K562 (cell line): ENCODE data around the gene WWOX. TPM values are rescaled to one million over a fixed set of nuclear protein-coding genes. Genes with fewer than 3 reads are reported as not detected.

Experiments
- ATAC-seq: fragments of 200-7000 bp; cut with Tn5 transposase; 3 replicates; pipeline ENCODE4 v1.9.1; 2020; ENCODE audit warnings: moderate library complexity
- BruUV-seq: library from RNA; stranded (reverse); fragments of 400-500 nt; replicated peaks from 2 replicates; lab custom pipeline; 2021; lab: Mats Ljungman, UMichigan
- CTCF ChIA-PET: fragments of 300-600 bp; formaldehyde crosslinking; extraction: SDS; loops from one replicate; lab custom pipeline; 2021; ENCODE audit warnings: low intra/inter-chr PET ratio; lab: Yijun Ruan, JAX
- POLR2A ChIA-PET: fragments of 300-600, 350-650 bp; sonication (Branson Sonifier 250); formaldehyde crosslinking; extraction: SDS; loops from one replicate; lab custom pipeline; 2021; ENCODE audit warnings: antibody characterized with exemption, inconsistent platforms; lab: Yijun Ruan, JAX
- DNase-seq, 4 experiments: peaks; one replicate each; pipeline versions ENCODE4 v3.0.0 to v3.0.0-alpha.2; 2011 to 2018; ENCODE audit warnings: low spot score in 3 of 4, mixed read lengths in 3 of 4; ENCODE audit errors: extremely low read depth in 1 of 4
- FAIRE-seq: peaks from 2 replicates; lab custom pipeline; 2011; peaks lifted over from hg19 to GRCh38; lab: Jason Lieb, UNC
- H2AFZ ChIP-seq: 2 replicates; pipeline ENCODE4 v1.6.0; 2011; ENCODE audit warnings: low read depth, low read length, control low read depth, inconsistent platforms
- H3K27ac ChIP-seq: fragments of 200-600 bp; 3 replicates; pipeline ENCODE4 v1.8.0; 2011; ENCODE audit warnings: low read depth, mild to moderate bottlenecking, control low read depth, inconsistent platforms, low read length, moderate library complexity, mixed read lengths; ENCODE audit errors: extremely low read depth
- H3K27me3 ChIP-seq, 2 experiments: fragments of 300-600 bp in 1 of 2; 2 replicates in 1 of 2; 3 replicates in 1 of 2; pipeline versions ENCODE4 v1.6.0 to v1.8.0; 2011; ENCODE audit warnings: inconsistent platforms in 2 of 2, low read length in 2 of 2, mild to moderate bottlenecking in 1 of 2, mixed read lengths in 1 of 2, moderate library complexity in 1 of 2; ENCODE audit not compliant: control insufficient read depth in 2 of 2, insufficient read depth in 2 of 2
- H3K36me3 ChIP-seq: fragments of 300-600 bp; 3 replicates; pipeline ENCODE4 v1.8.0; 2011; ENCODE audit warnings: mild to moderate bottlenecking, low read length, inconsistent platforms; ENCODE audit not compliant: control insufficient read depth, insufficient read depth
- H3K4me1 ChIP-seq, 2 experiments: fragments of 200-600 bp in 1 of 2; replicated peaks in 1 of 2; 2 replicates in 1 of 2; 3 replicates in 1 of 2; pipeline versions ENCODE4 v1.5.1 to v1.8.0; 2011; ENCODE audit warnings: inconsistent platforms in 2 of 2, low read length in 2 of 2, mild to moderate bottlenecking in 1 of 2, mixed read lengths in 1 of 2, moderate library complexity in 1 of 2; ENCODE audit not compliant: control insufficient read depth in 2 of 2, insufficient read depth in 2 of 2
- H3K4me2 ChIP-seq: 2 replicates; pipeline ENCODE4 v1.6.1; 2011; ENCODE audit warnings: low read length, control low read depth, inconsistent platforms, mixed read lengths; ENCODE audit not compliant: insufficient read depth
- H3K4me3 ChIP-seq: fragments of 200-600 bp; sonication (generic), shearing (Covaris generic); 2 replicates; pipeline ENCODE4 v1.5.1; 2016; ENCODE audit warnings: control low read depth, inconsistent platforms
- H3K79me2 ChIP-seq: fragments of 200-600 bp; 3 replicates; pipeline ENCODE4 v1.8.0; 2011; ENCODE audit warnings: low read length, inconsistent platforms; ENCODE audit not compliant: control insufficient read depth, insufficient read depth
- H3K9ac ChIP-seq, 2 experiments: 2 replicates each; pipeline versions ENCODE4 v1.6.0 to v1.6.1; 2011; ENCODE audit warnings: low read depth in 2 of 2, low read length in 2 of 2, control low read depth in 1 of 2, inconsistent platforms in 1 of 2, mild to moderate bottlenecking in 1 of 2, mixed read lengths in 1 of 2; ENCODE audit not compliant: insufficient read depth in 1 of 2
- H3K9me1 ChIP-seq: one replicate; pipeline ENCODE4 v1.6.0; 2011; ENCODE audit warnings: inconsistent platforms, mild to moderate bottlenecking, low read length, moderate library complexity; ENCODE audit not compliant: control insufficient read depth, insufficient read depth
- H3K9me3 ChIP-seq: replicated peaks from 2 replicates; pipeline ENCODE4 v1.5.1; 2011; ENCODE audit warnings: low read depth, low read length, inconsistent platforms; ENCODE audit not compliant: control insufficient read depth, insufficient read depth
- H4K20me1 ChIP-seq: replicated peaks from 2 replicates; pipeline ENCODE4 v1.6.1; 2011; ENCODE audit warnings: low read length, inconsistent platforms, mixed read lengths; ENCODE audit not compliant: control insufficient read depth, insufficient read depth
- CBX2 ChIP-seq: fragments of 200-600 bp; sonication (generic); IDR thresholded peaks from one replicate; pipeline ENCODE4 v1.6.1; 2012; ENCODE audit warnings: mild to moderate bottlenecking, low read length, inconsistent platforms; ENCODE audit not compliant: insufficient read depth, poor library complexity, severe bottlenecking
- CBX3 ChIP-seq, 2 experiments: IDR thresholded peaks; 1 replicate in 1 of 2; 2 replicates in 1 of 2; pipeline ENCODE4 v1.6.1; 2012; ENCODE audit warnings: inconsistent platforms in 2 of 2, low read length in 2 of 2, borderline replicate concordance in 1 of 2, control low read depth in 1 of 2
- CEBPG ChIP-seq, 3 experiments: fragments of 200-800 bp in 1 of 3; sonication (Bioruptor generic) in 1 of 3; sonication (generic) in 1 of 3; formaldehyde crosslinking in 1 of 3; IDR thresholded peaks in 2 of 3; conservative IDR thresholded peaks in 1 of 3; 2 replicates each; pipeline versions ENCODE4 v1.6.1 to v1.8.0; 2016 to 2022; ENCODE audit warnings: missing compliant biosample characterization in 2 of 3, missing genetic modification characterization in 2 of 3, mild to moderate bottlenecking in 1 of 3, missing genetic modification reagents in 1 of 3
- EGR1 ChIP-seq: fragments of 450-650 bp; conservative IDR thresholded peaks from 2 replicates; pipeline ENCODE4 v1.6.1; 2017; ENCODE audit warnings: mild to moderate bottlenecking
- NELFE ChIP-seq: IDR thresholded peaks from 2 replicates; pipeline ENCODE4 v1.6.1; 2011; ENCODE audit warnings: mild to moderate bottlenecking; ENCODE audit not compliant: insufficient read depth, insufficient read length
- NR3C1 ChIP-seq: sonication (generic); formaldehyde crosslinking; IDR thresholded peaks from 2 replicates; pipeline ENCODE4 v1.8.1; 2022; ENCODE audit warnings: missing genetic modification reagents
- PHF21A ChIP-seq: fragments of 450-650 bp; IDR thresholded peaks from 2 replicates; pipeline ENCODE4 v1.6.1; 2017; ENCODE audit warnings: low read depth, borderline replicate concordance
- TCF7 ChIP-seq: sonication (generic); IDR thresholded peaks from 2 replicates; pipeline ENCODE4 v1.6.1; 2016; ENCODE audit warnings: antibody characterized with exemption, borderline replicate concordance
- WHSC1 ChIP-seq: IDR thresholded peaks from one replicate; pipeline ENCODE4 v1.6.1; 2012; ENCODE audit warnings: low read length, control low read depth, inconsistent platforms
- ZBTB7A ChIP-seq: IDR thresholded peaks from 2 replicates; pipeline ENCODE4 v1.6.1; 2011; ENCODE audit warnings: low read depth, mild to moderate bottlenecking, low read length, moderate library complexity, borderline replicate concordance; ENCODE audit not compliant: control insufficient read depth
- WGBS: fragments of 100-300 bp; shearing (Covaris generic); methylation state at CpG from one replicate; pipeline ENCODE4 v1.1.6; 2016; ENCODE audit warnings: low coverage, mixed read lengths; ENCODE audit not compliant: insufficient coverage; ENCODE audit errors: missing lambda C conversion rate; 5-methylcytosine and 5-hydroxymethylcytosine counted together
- in situ Hi-C: fragments of 300-500 bp; cut with MboI; formaldehyde crosslinking; loops from 4 replicates; pipeline ENCODE4 v1.15.0; 2018; ENCODE audit warnings: inconsistent platforms, mixed read lengths
- intact Hi-C: fragments of 100-400 bp; cut with micrococcal nuclease; formaldehyde crosslinking; loops from 2 replicates; pipeline ENCODE4 v1.14.2; 2022
- polyA plus RNA-seq, 8 experiments: library from polyadenylated mRNA; depleted of rRNA in 4 of 8; stranded (reverse) in 5 of 8; unstranded in 3 of 8; fragments of >200 nt; fragmentation: Nextera tagmentation in 2 of 8; fragmentation: Illumina TruSeq in 1 of 8; extraction: Ambion mirVana in 2 of 8; extraction: Trizol in 1 of 8; gene quantifications; 2 replicates each; pipeline versions ENCODE4 v1.2.1 to v1.2.3, GENCODE V29; 2011 to 2014; ENCODE audit warnings: inconsistent platforms in 1 of 8, missing spikeins in 1 of 8
- total RNA-seq, 7 experiments: library from RNA; depleted of rRNA in 6 of 7; stranded (reverse); fragments of >200 nt in 6 of 7; fragmentation: Illumina TruSeq in 2 of 7; extraction: Trizol in 2 of 7; gene quantifications; 2 replicates each; pipeline versions ENCODE4 v1.2.1 to v1.2.3, GENCODE V29; 2011 to 2021; ENCODE audit warnings: low replicate concordance in 1 of 7
- TF ChIP-seq, protein P1 (sequence below): fragments of 250-450 bp; sonication (Bioruptor Pico); IDR thresholded peaks from 2 replicates; pipeline ENCODE4 v1.8.0; 2022; ENCODE audit warnings: moderate library complexity, mild to moderate bottlenecking, inconsistent platforms

WWOX gene
- total and polyA plus RNA-seq, 9 of the 15 experiments (the other 6 are each of a cell fraction or from before 2014, with no cell fraction given): 1.6 to 22.7 (median 8.1) TPM

DNA sequence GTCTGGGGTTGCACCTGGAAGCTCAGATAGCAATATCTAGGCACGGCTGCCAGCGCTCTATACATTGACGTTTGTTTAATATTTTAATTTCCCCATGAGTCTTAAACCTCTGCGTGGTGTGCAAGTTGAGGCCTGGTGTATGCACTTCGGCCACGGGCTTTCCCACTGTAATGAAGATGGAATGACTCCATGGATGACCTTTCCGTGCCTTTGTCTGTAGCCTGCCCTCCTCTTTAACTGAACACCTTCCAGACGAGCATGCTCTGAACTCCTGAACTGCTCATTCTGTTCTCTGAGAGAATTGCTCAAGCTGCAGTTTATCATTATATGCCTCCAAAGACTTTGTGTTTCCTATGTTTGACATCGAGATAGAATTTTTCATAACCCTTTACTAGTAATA is 438.8 kb downstream of the WWOX start:
- no TSS peak for BruUV-seq
- CTCF ChIA-PET: no interaction called here

More for the DNA sequence above, 438.8 kb downstream of the WWOX start:
- Histone ChIP-seq H3K4me3 (no peak overlapping the region), H2AFZ (no peak overlapping the region), H3K9ac (no peak overlapping the region), H3K79me2 (no peaks in the 10 kb centered on the region), H3K27me3 (peaks cover 7 to 12% of the 10 kb centered on the region in 2 experiments; a peak in 3 of 5 replicates), H3K27ac (no peak overlapping the region), H3K9me1 (no peaks in the 10 kb centered on the region), H3K9me3 (no peaks in the 10 kb centered on the region), H3K36me3 (no peaks in the 10 kb centered on the region), H4K20me1 (0 out of 2 replicates have a peak, but pooled peaks cover 2% of the 10 kb centered on the region), H3K4me1 (no peaks in the 10 kb centered on the region), H3K4me2 (no peak overlapping the region)
- POLR2A ChIA-PET: interaction anchor here (0.5 kb wide), 1 partner anchor 29 kb away, joined by 3 read pairs; no protein-coding TSS in a partner anchor
- in situ Hi-C loops: no loop called here
- under 1% methylated on average over 9 of the region's 9 CpGs for WGBS
- ATAC-seq (no peak), DNase-seq (no peak), FAIRE-seq (no peak)
- intact Hi-C loops: no loop called here
- no peak for TF ChIP-seq CBX3 (IDR thresholded peaks at IDR 0.05; ENCODE audit: borderline replicate concordance in 1 of 2, low read length in 2 of 2)
- TF ChIP-seq, protein P1, sequence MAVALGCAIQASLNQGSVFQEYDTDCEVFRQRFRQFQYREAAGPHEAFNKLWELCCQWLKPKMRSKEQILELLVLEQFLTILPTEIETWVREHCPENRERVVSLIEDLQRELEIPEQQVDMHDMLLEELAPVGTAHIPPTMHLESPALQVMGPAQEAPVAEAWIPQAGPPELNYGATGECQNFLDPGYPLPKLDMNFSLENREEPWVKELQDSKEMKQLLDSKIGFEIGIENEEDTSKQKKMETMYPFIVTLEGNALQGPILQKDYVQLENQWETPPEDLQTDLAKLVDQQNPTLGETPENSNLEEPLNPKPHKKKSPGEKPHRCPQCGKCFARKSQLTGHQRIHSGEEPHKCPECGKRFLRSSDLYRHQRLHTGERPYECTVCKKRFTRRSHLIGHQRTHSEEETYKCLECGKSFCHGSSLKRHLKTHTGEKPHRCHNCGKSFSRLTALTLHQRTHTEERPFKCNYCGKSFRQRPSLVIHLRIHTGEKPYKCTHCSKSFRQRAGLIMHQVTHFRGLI (CRISPR knock-in tag): no peak
- TF ChIP-seq WHSC1: no peak
- TF ChIP-seq TCF7: no peak
- no peak for TF ChIP-seq EGR1
- TF ChIP-seq ZBTB7A: no peak
- TF ChIP-seq CBX2: no peak
- TF ChIP-seq CEBPG (CRISPR knock-in tag; IDR thresholded peaks at IDR 0.05): no peak
- TF ChIP-seq CEBPG (tag; conservative IDR thresholded peaks at IDR 0.05 in 1 of 2, IDR thresholded peaks at IDR 0.05 in 1 of 2): no peak
- TF ChIP-seq NR3C1 (CRISPR knock-in tag): no peak
- no peak for TF ChIP-seq PHF21A
- TF ChIP-seq NELFE: no peak
